Panc1 (cell line): ENCODE measurements around the gene HMX1. TPM values are rescaled to one million over a fixed set of nuclear protein-coding genes. Genes with fewer than 3 reads are reported as not detected.

ENCODE experiments used
- ATAC-seq: fragments of 200-7000 bp; cut with Tn5 transposase; 2 replicates; pipeline ENCODE4 v1.9.1; 2020; ENCODE audit warnings: mild to moderate bottlenecking, moderate library complexity
- BruUV-seq: library from RNA; stranded (reverse); fragments of 400-500 nt; replicated peaks from 2 replicates; lab custom pipeline; 2021; lab: Mats Ljungman, UMichigan
- CTCF ChIA-PET: fragments of 300-600 bp; sonication (Branson Sonifier 250); formaldehyde crosslinking; loops from one replicate; lab custom pipeline; 2022; ENCODE audit warnings: antibody characterized with exemption; lab: Charles Lee
- POLR2A ChIA-PET: fragments of 300-600 bp; sonication (Branson Sonifier 250); formaldehyde crosslinking; loops from one replicate; lab custom pipeline; 2022; ENCODE audit warnings: antibody characterized with exemption; lab: Charles Lee
- DNase-seq: peaks from one replicate; pipeline ENCODE4 v3.0.0-alpha.2; 2010; ENCODE audit warnings: low read depth, low spot score
- H3K27ac ChIP-seq: 2 replicates; pipeline ENCODE4 v1.5.1; 2011; ENCODE audit warnings: mild to moderate bottlenecking, low read length, inconsistent platforms
- H3K27me3 ChIP-seq: fragments of 200-500 bp; sonication (Bioruptor generic); 2 replicates; pipeline ENCODE4 v1.6.0; 2014; ENCODE audit warnings: low read length, inconsistent platforms; ENCODE audit not compliant: control insufficient read depth, insufficient read depth
- H3K36me3 ChIP-seq: fragments of 200-500 bp; sonication (Bioruptor generic); 2 replicates; pipeline ENCODE4 v1.5.1; 2014; ENCODE audit warnings: inconsistent platforms, mild to moderate bottlenecking, low read length, moderate library complexity; ENCODE audit not compliant: control insufficient read depth, insufficient read depth
- H3K4me1 ChIP-seq: 2 replicates; pipeline ENCODE4 v1.5.1; 2011; ENCODE audit warnings: inconsistent platforms, mild to moderate bottlenecking, low read length, moderate library complexity; ENCODE audit not compliant: control insufficient read depth, insufficient read depth
- H3K4me3 ChIP-seq, 2 experiments: 2 replicates each; pipeline ENCODE4 v1.5.1; 2011 to 2012; ENCODE audit warnings: low read depth in 2 of 2, low read length in 2 of 2, mild to moderate bottlenecking in 2 of 2, inconsistent platforms in 1 of 2, moderate library complexity in 1 of 2
- H3K9me3 ChIP-seq: fragments of 200-500 bp; sonication (Bioruptor generic); 2 replicates; pipeline ENCODE4 v1.5.1; 2014; ENCODE audit warnings: low read depth, mild to moderate bottlenecking, inconsistent platforms, low read length, moderate library complexity; ENCODE audit not compliant: control insufficient read depth, insufficient read depth
- POLR2AphosphoS5 ChIP-seq: IDR thresholded peaks from 2 replicates; pipeline ENCODE4 v1.6.1; 2012; ENCODE audit warnings: mild to moderate bottlenecking, low read depth, low read length, moderate library complexity
- SIN3A ChIP-seq: IDR thresholded peaks from 2 replicates; pipeline ENCODE4 v1.6.1; 2012; ENCODE audit warnings: low read depth, mild to moderate bottlenecking, low read length, moderate library complexity, borderline replicate concordance; ENCODE audit not compliant: insufficient read depth
- TCF7L2 ChIP-seq: IDR thresholded peaks from 2 replicates; pipeline ENCODE4 v1.6.1; 2011; ENCODE audit warnings: mild to moderate bottlenecking, low read depth, low read length, inconsistent platforms
- in situ Hi-C: cut with HindIII; loops from 2 replicates; pipeline ENCODE4 v1.10.0; 2016; ENCODE audit warnings: low sequenced_read_pairs, low pct_unique_long_range_greater_than_20kb
- intact Hi-C: fragments of 100-400 bp; cut with micrococcal nuclease; formaldehyde crosslinking; loops from one replicate; pipeline ENCODE4 v1.10.0; 2022; ENCODE audit not compliant: unreplicated experiment
- total RNA-seq: library from RNA; stranded (reverse); gene quantifications from one replicate; pipeline ENCODE4 v1.2.1, GENCODE V29; 2021; ENCODE audit not compliant: unreplicated experiment
- TF ChIP-seq, protein P1 (sequence below), 2 experiments: IDR thresholded peaks; 2 replicates each; pipeline ENCODE4 v1.6.1; 2011 to 2012; ENCODE audit warnings: low read depth in 2 of 2, control low read depth in 1 of 2, low read length in 1 of 2, mild to moderate bottlenecking in 1 of 2, moderate library complexity in 1 of 2; ENCODE audit not compliant: insufficient read depth in 1 of 2
- TF ChIP-seq, protein P2 (sequence below): fragments of 450-650 bp; IDR thresholded peaks from 2 replicates; pipeline ENCODE4 v1.5.1; 2017; ENCODE audit warnings: mild to moderate bottlenecking

HMX1 gene
- total RNA-seq, 1 experiment from 2014 or later = not detected

GRCh38 chr4:8880851-8881250, 9.2 kb upstream of the HMX1 start:
- DNase-seq (no peak), ATAC-seq (no peak)
- Histone ChIP-seq H3K27me3 (no peaks in the 10 kb centered on the region), H3K4me3 (no peak overlapping the region), H3K9me3 (no peaks in the 10 kb centered on the region), H3K4me1 (no peaks in the 10 kb centered on the region), H3K27ac (no peak overlapping the region), H3K36me3 (no peaks in the 10 kb centered on the region)
- BruUV-seq = no TSS peak
- intact Hi-C loops (no loop called here), in situ Hi-C loops (no loop called here)
- ChIA-PET CTCF (no interaction called here), POLR2A (no interaction called here)
- TF ChIP-seq TCF7L2 (no peak), POLR2AphosphoS5 (no peak), SIN3A (no peak)
- TF ChIP-seq, protein P1, sequence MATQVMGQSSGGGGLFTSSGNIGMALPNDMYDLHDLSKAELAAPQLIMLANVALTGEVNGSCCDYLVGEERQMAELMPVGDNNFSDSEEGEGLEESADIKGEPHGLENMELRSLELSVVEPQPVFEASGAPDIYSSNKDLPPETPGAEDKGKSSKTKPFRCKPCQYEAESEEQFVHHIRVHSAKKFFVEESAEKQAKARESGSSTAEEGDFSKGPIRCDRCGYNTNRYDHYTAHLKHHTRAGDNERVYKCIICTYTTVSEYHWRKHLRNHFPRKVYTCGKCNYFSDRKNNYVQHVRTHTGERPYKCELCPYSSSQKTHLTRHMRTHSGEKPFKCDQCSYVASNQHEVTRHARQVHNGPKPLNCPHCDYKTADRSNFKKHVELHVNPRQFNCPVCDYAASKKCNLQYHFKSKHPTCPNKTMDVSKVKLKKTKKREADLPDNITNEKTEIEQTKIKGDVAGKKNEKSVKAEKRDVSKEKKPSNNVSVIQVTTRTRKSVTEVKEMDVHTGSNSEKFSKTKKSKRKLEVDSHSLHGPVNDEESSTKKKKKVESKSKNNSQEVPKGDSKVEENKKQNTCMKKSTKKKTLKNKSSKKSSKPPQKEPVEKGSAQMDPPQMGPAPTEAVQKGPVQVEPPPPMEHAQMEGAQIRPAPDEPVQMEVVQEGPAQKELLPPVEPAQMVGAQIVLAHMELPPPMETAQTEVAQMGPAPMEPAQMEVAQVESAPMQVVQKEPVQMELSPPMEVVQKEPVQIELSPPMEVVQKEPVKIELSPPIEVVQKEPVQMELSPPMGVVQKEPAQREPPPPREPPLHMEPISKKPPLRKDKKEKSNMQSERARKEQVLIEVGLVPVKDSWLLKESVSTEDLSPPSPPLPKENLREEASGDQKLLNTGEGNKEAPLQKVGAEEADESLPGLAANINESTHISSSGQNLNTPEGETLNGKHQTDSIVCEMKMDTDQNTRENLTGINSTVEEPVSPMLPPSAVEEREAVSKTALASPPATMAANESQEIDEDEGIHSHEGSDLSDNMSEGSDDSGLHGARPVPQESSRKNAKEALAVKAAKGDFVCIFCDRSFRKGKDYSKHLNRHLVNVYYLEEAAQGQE (IDR thresholded peaks at IDR 0.05; ENCODE audit: insufficient read depth in 1 of 2, low read depth in 2 of 2, low read length in 1 of 2) = no peak
- TF ChIP-seq, protein P2, sequence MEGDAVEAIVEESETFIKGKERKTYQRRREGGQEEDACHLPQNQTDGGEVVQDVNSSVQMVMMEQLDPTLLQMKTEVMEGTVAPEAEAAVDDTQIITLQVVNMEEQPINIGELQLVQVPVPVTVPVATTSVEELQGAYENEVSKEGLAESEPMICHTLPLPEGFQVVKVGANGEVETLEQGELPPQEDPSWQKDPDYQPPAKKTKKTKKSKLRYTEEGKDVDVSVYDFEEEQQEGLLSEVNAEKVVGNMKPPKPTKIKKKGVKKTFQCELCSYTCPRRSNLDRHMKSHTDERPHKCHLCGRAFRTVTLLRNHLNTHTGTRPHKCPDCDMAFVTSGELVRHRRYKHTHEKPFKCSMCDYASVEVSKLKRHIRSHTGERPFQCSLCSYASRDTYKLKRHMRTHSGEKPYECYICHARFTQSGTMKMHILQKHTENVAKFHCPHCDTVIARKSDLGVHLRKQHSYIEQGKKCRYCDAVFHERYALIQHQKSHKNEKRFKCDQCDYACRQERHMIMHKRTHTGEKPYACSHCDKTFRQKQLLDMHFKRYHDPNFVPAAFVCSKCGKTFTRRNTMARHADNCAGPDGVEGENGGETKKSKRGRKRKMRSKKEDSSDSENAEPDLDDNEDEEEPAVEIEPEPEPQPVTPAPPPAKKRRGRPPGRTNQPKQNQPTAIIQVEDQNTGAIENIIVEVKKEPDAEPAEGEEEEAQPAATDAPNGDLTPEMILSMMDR = no peak

GRCh38 chr4:8879574-8879973, 7.9 kb upstream of the HMX1 start:
- POLR2A ChIA-PET = no interaction called here
- no peak for DNase-seq
- CTCF ChIA-PET = no interaction called here
- H3K27me3 ChIP-seq = no peaks in the 10 kb centered on the region; the same call in 1 of the 2 replicates
- intact Hi-C loops = no loop called here
- TF ChIP-seq SIN3A = no peak
- TF ChIP-seq, protein P2 = no peak
- TF ChIP-seq POLR2AphosphoS5 = no peak
- no peak for TF ChIP-seq TCF7L2
- TF ChIP-seq, protein P1 (IDR thresholded peaks at IDR 0.05; ENCODE audit: insufficient read depth in 1 of 2, low read depth in 2 of 2, low read length in 1 of 2) = no peak
- H3K36me3 ChIP-seq = no peaks in the 10 kb centered on the region
- no peaks in the 10 kb centered on the region for H3K4me1 ChIP-seq
- in situ Hi-C loops = no loop called here
- H3K9me3 ChIP-seq = no peaks in the 10 kb centered on the region
- H3K4me3 ChIP-seq = no peak overlapping the region
- no peak overlapping the region for H3K27ac ChIP-seq
- ATAC-seq = no peak
- BruUV-seq = no TSS peak
